Measurements from ENCODE around the gene SMS. TPM values are rescaled to one million over a fixed set of nuclear protein-coding genes. Genes with fewer than 3 reads are reported as not detected.

Gene SMS
- total and polyA plus RNA-seq, 2 experiments from 2014 or later, result 185 to 274 TPM

- TF ChIP-seq ZNF331 (CRISPR knock-in tag; IDR thresholded peaks at IDR 0.05; ENCODE audit: low read depth) (no peak), JUNB (IDR thresholded peaks at IDR 0.05; ENCODE audit: unreplicated experiment) (no peak), EZH2phosphoT487 (IDR thresholded peaks at IDR 0.05; ENCODE audit: unreplicated experiment) (no peak), CREB1 (CRISPR knock-in tag; IDR thresholded peaks at IDR 0.05; ENCODE audit: low read depth) (no peak), NANOG (IDR thresholded peaks at IDR 0.05; ENCODE audit: borderline replicate concordance) (no peak)
- TF ChIP-seq, protein P1, sequence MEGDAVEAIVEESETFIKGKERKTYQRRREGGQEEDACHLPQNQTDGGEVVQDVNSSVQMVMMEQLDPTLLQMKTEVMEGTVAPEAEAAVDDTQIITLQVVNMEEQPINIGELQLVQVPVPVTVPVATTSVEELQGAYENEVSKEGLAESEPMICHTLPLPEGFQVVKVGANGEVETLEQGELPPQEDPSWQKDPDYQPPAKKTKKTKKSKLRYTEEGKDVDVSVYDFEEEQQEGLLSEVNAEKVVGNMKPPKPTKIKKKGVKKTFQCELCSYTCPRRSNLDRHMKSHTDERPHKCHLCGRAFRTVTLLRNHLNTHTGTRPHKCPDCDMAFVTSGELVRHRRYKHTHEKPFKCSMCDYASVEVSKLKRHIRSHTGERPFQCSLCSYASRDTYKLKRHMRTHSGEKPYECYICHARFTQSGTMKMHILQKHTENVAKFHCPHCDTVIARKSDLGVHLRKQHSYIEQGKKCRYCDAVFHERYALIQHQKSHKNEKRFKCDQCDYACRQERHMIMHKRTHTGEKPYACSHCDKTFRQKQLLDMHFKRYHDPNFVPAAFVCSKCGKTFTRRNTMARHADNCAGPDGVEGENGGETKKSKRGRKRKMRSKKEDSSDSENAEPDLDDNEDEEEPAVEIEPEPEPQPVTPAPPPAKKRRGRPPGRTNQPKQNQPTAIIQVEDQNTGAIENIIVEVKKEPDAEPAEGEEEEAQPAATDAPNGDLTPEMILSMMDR (conservative IDR thresholded peaks at IDR 0.05; ENCODE audit: low read depth in 2 of 2), result no peak
Measured at GRCh38 chrX:21989384-21989783, 48.9 kb downstream of the SMS start (continued).

- Mint-ChIP-seq H3K9me3 (no peaks in the 10 kb centered on the region), H3K4me1 (peaks cover 9% of the 10 kb centered on the region; the same call in 2 of the 3 replicates), H3K36me3 (ENCODE audit: low read depth) (peaks cover 78% of the 10 kb centered on the region), H3K27ac (no peak overlapping the region), H3K27me3 (ENCODE audit: insufficient read depth, low read depth, poor library complexity) (peaks cover 2% of the 10 kb centered on the region), H3K4me3 (no peak overlapping the region)
- no peak for TF ChIP-seq NANOG (IDR thresholded peaks at IDR 0.05; ENCODE audit: borderline replicate concordance)
- TF ChIP-seq STAT1 (IDR thresholded peaks at IDR 0.05; ENCODE audit: unreplicated experiment), result no peak
- TF ChIP-seq, protein P2, sequence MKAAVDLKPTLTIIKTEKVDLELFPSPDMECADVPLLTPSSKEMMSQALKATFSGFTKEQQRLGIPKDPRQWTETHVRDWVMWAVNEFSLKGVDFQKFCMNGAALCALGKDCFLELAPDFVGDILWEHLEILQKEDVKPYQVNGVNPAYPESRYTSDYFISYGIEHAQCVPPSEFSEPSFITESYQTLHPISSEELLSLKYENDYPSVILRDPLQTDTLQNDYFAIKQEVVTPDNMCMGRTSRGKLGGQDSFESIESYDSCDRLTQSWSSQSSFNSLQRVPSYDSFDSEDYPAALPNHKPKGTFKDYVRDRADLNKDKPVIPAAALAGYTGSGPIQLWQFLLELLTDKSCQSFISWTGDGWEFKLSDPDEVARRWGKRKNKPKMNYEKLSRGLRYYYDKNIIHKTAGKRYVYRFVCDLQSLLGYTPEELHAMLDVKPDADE (IDR thresholded peaks at IDR 0.05), result no peak
- no peak for TF ChIP-seq ZNF114 (CRISPR knock-in tag; IDR thresholded peaks at IDR 0.05)
- no peak for TF ChIP-seq CREB1 (CRISPR knock-in tag; IDR thresholded peaks at IDR 0.05; ENCODE audit: low read depth)
- no peak for TF ChIP-seq JUNB (IDR thresholded peaks at IDR 0.05; ENCODE audit: unreplicated experiment)
- no peak for TF ChIP-seq EZH2 (IDR thresholded peaks at IDR 0.05; ENCODE audit: low read depth, unreplicated experiment)
- TF ChIP-seq REST (IDR thresholded peaks at IDR 0.05; ENCODE audit: unreplicated experiment), result no peak
- H3K36me3 ChIP-seq (ENCODE audit: insufficient read depth), result peaks cover 4% of the 10 kb centered on the region
- H3K4me2 ChIP-seq, result no peak overlapping the region
- H3K27me3 ChIP-seq (ENCODE audit: insufficient read depth), result no peaks in the 10 kb centered on the region
- H3F3A ChIP-seq (replicated peaks; ENCODE audit: low read depth), result no peaks in the 10 kb centered on the region
- no peak for DNase-seq (ENCODE audit: low spot score)
- no peak overlapping the region for H3K27ac ChIP-seq (ENCODE audit: low read depth)
- H3K4me3 ChIP-seq, result no peak overlapping the region
- ATAC-seq, result no peak
- H4K20me1 ChIP-seq (replicated peaks; ENCODE audit: insufficient read depth), result no peaks in the 10 kb centered on the region
- H3K79me2 ChIP-seq (replicated peaks; ENCODE audit: insufficient read depth), result no peaks in the 10 kb centered on the region
- no peaks in the 10 kb centered on the region; the same call in 1 of the 2 replicates for H3K4me1 ChIP-seq (ENCODE audit: insufficient read depth)
- H3K9me2 ChIP-seq (ENCODE audit: insufficient read depth), result no peaks in the 10 kb centered on the region
- H2AFZ ChIP-seq, result no peak overlapping the region
Measured at GRCh38 chrX:21990832-21991231, 50.3 kb downstream of the SMS start.
